Testis (tissue), 3 donors: Measurements from ENCODE around the gene ZNF335. TPM values are rescaled to one million over a fixed set of nuclear protein-coding genes. Genes with fewer than 3 reads are reported as not detected.
A peak's percentile ranks its signal among the peaks of the same experiment; 100 is the strongest.
"Not testable (repeated sequence)": the region's sequence is repeated elsewhere in the genome, so short reads cannot be mapped to it uniquely, and the experiment has no call there.

ENCODE experiments used
- DNase-seq: peaks from one replicate; pipeline ENCODE4 v3.0.0-alpha.2; 2019
- H3K27ac ChIP-seq, 2 donors: fragments of 200-600 bp; sonication (generic); one replicate each; pipeline ENCODE4 v1.5.1; 2019
- H3K27me3 ChIP-seq: fragments of 200-600 bp; sonication (generic); one replicate; pipeline ENCODE4 v1.5.1; 2019
- H3K36me3 ChIP-seq: fragments of 200-600 bp; sonication (generic); one replicate; pipeline ENCODE4 v1.5.1; 2017; ENCODE audit warnings: low read depth; ENCODE audit errors: missing control alignments
- H3K4me1 ChIP-seq: fragments of 200-600 bp; sonication (generic); one replicate; pipeline ENCODE4 v1.5.1; 2019
- H3K4me3 ChIP-seq, 2 donors: fragments of 200-600 bp; sonication (generic); one replicate each; pipeline ENCODE4 v1.5.1; 2017 to 2019
- H3K9me3 ChIP-seq: fragments of 200-600 bp; sonication (generic); one replicate; pipeline ENCODE4 v1.5.1; 2017
- CTCF ChIP-seq, 3 experiments: fragments of 450-650 bp in 2 of 3; fragments of 200-600 bp in 1 of 3; sonication (generic) in 1 of 3; IDR thresholded peaks; one replicate each; pipeline ENCODE4 v1.5.1; 2016 to 2019; ENCODE audit warnings: antibody characterized with exemption in 3 of 3, mild to moderate bottlenecking in 2 of 3, moderate library complexity in 1 of 3
- POLR2A ChIP-seq: fragments of 450-650 bp; IDR thresholded peaks from one replicate; pipeline ENCODE4 v1.6.1; 2017; ENCODE audit warnings: antibody characterized with exemption, mild to moderate bottlenecking, moderate library complexity
- WGBS, 2 donors: methylation state at CpG; one replicate each; pipeline ENCODE4 v1.1.5; 2018; 5-methylcytosine and 5-hydroxymethylcytosine counted together
- intact Hi-C: fragments of 100-400 bp; cut with DNase I; formaldehyde crosslinking; loops from one replicate; pipeline ENCODE4 v1.15.1; 2023; ENCODE audit warnings: low total_unique reads
- polyA plus RNA-seq: library from polyadenylated mRNA; stranded (reverse); fragments of 350-450 nt; fragmentation: Illumina TruSeq; extraction: RNeasy Lipid Tissue Mini Kit (QIAGEN cat#74804); gene quantifications from one replicate; pipeline ENCODE4 v1.2.3, GENCODE V29; 2014; ENCODE audit warnings: low read depth, low replicate concordance; ENCODE audit not compliant: insufficient read depth
- total RNA-seq, 2 donors: library from RNA; depleted of rRNA; stranded (reverse); fragments of >200 nt; gene quantifications; one replicate each; pipeline ENCODE4 v1.2.3, GENCODE V29; 2016

ZNF335 gene
- total and polyA plus RNA-seq, 3 donors from 2014 or later = 25.3 to 53.5 (median 50.5) TPM

DNA sequence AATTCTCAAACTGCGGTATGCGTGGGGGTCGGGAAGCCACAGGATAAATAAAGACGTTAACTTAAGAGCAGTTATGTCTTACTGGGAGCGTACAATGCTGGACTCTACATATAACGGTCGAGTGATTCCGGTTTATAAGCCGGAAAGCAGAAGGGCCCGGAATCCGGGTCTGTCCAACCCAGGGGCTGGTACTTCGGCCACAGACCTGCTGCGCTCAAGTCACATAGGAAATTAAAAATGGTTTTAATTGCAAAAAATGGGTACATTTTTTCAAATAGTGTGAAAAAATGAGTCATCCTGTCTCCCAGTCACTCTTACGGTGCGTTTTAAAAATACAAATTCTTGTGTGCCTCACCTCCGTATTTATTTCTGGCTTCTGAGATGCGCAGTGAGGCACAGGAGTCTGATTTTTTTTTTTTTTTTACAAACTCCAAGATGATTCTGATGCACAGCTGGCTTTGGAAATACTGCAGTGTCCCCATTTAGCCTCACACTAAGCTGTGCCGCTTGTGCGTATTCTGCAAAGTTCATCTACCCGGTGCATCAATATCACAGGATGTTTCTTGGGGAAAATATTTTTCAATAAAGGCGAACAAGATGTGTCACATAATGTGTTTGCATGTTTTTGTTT, 36.5 kb downstream of the ZNF335 start:
- H3K27ac ChIP-seq = peak overlapping the region; percentile 88 to 100
- TF ChIP-seq POLR2A = no peak
- no peak for TF ChIP-seq CTCF (IDR thresholded peaks at IDR 0.05)
- intact Hi-C loops = no loop called here
- H3K27me3 ChIP-seq = no peaks in the 10 kb centered on the region
- DNase-seq = no peak
- H3K36me3 ChIP-seq = no peaks in the 10 kb centered on the region
- no peaks in the 10 kb centered on the region for H3K9me3 ChIP-seq
- H3K4me1 ChIP-seq = peaks cover 14% of the 10 kb centered on the region
- peak overlapping the region; percentile 96 to 99 for H3K4me3 ChIP-seq
- WGBS, 2 donors = 2% methylated on average over 21 of the region's 21 CpGs

DNA sequence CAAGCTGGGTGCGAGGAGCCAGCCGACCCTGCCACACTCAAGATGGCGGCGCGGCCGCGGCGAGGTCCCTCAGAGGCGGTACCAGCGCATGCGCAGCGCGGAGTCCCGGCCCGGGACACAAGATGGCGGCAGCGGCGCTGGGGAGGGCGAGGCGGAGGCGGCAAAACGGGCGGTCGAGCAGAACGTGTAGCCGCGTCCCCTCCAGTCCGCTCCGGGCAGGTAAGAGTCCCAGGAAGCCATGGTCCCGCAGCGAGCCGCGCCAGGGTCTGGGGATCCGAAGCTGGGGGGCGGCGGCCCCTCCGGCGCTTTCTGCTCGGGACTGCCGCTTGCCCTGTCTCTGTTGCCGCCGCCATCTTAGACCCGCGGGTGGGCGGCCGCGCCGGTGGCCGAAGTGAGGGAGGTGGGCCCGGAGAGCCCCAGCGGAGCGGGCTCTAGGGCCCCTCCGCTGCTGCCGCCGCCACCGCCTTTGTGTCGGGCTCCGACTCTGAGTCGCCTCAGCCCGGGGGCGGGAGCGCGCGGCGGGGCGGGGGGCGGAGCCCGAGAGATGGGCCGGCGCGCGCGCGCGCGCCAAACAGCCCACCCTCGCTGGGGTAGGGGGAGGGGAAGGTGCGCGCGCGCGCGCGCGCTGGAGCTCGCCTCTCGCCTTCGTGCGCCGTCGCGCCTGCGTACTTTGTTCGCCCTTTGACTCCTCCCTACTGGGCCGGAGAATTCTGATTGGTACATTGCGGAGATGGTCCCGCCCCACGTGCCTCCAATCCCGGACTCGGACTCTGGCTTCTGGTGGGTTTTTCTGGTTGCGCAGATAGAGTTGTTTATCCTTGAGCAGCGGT, 37.2 kb downstream of the ZNF335 start, which contains the start of gene PCIF1:
TSS of gene PCIF1 (plus strand) at position 98 of the 830 bp plus-strand sequence. CDS start 4,317 bp downstream, outside the sequence.
- intact Hi-C loops = no loop called here
- peak within 1 kb of the TSS; percentile 96 to 99 for H3K4me3 ChIP-seq
- H3K36me3 ChIP-seq = no peaks in the 10 kb centered on the region
- DNase-seq = peak; percentile 99
- WGBS, 2 donors = 0% methylated on average over 9 to 69 of the region's 102 CpGs
- TF ChIP-seq CTCF (IDR thresholded peaks at IDR 0.05) (peak in 1 of 3 experiments; percentile 33), POLR2A (peak; percentile 88)
- H3K4me1 ChIP-seq = peaks cover 14% of the 10 kb centered on the region
- H3K9me3 ChIP-seq = no peaks in the 10 kb centered on the region
- no peaks in the 10 kb centered on the region for H3K27me3 ChIP-seq
- peak within 1 kb of the TSS; percentile 100 for H3K27ac ChIP-seq

- intact Hi-C loops = no loop called here
- no peaks in the 10 kb centered on the region for H3K27me3 ChIP-seq
- peak; percentile 73 for DNase-seq
- no peaks in the 10 kb centered on the region for H3K9me3 ChIP-seq
- 0% methylated on average over 5 to 34 of the region's 34 CpGs for WGBS, 2 donors
- peak overlapping the region; percentile 96 to 99 for H3K4me3 ChIP-seq
- peaks cover 14% of the 10 kb centered on the region for H3K4me1 ChIP-seq
- H3K27ac ChIP-seq = peak overlapping the region; percentile 100
- H3K36me3 ChIP-seq = no peaks in the 10 kb centered on the region
- TF ChIP-seq CTCF (IDR thresholded peaks at IDR 0.05) (no peak), POLR2A (no peak)
These were observed 37.9 kb downstream of the ZNF335 start for GRCh38 chr20:45934046-45934585.

DNA sequence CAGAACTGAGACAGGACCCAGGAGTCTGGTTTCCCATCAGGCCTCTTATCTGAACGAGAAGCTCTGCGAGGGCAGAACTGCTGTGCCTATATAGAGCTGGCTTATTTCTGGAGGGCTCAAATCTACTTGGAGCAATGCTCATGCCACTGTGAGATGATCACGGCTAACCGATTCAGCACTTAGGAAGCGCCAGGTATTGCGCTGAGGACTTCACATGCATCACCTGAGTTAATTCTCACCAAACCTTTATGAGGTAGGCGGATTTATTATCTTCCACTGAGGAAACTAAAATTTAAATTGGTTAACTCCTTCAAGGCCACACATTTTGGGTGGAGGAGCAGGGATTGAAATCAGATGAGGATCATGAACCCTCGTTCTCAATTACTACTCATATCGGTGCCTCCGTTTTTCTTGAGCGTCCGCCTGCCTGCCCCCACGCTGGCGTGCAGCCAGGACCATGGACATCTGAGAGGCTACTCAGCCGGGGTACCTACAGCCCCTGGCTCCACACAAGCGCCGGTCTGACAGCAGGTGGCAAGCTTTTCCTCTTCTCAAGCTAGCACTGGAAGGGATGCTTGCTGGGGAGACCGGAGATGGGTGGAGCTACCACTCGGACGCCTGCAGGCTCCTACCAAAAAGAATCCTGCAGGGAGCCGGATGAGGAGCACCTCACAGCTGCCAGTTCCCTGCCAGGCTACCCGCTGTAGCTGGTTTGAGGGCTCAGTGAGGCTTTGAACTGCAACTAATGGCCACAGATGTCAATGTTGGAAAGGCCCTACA, 38.5 kb downstream of the ZNF335 start:
- peaks cover 14% of the 10 kb centered on the region for H3K4me1 ChIP-seq
- WGBS, 2 donors = 13 to 14% methylated on average over 20 to 22 of the region's 22 CpGs
- peak overlapping the region; percentile 100 for H3K27ac ChIP-seq
- TF ChIP-seq POLR2A (no peak), CTCF (IDR thresholded peaks at IDR 0.05) (no peak)
- H3K9me3 ChIP-seq = no peaks in the 10 kb centered on the region
- no peaks in the 10 kb centered on the region for H3K27me3 ChIP-seq
- peak overlapping the region; percentile 96 to 99 for H3K4me3 ChIP-seq
- intact Hi-C loops = no loop called here
- H3K36me3 ChIP-seq = no peaks in the 10 kb centered on the region
- peak; percentile 84 for DNase-seq

DNA sequence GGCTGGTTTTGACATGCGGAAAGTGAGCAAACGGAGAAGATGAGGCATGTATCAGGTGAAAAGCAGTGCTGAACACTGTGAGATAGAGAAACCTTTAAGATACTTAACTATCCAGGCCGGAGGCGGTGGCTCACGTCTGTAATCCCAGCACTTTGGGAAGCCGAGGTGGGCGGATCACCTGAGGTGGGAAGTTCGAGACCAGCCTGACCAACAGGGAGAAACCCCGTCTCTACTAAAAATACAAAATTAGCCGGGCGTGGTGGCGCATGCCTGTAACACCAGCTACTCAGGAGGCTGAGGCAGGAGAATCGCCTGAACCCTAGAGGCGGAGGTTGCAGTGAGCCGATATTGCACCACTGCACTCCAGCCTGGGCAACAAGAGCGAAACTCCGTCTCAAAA, 40.3 kb downstream of the ZNF335 start:
- DNase-seq, intact Hi-C loops, H3K27me3 ChIP-seq, H3K36me3 ChIP-seq, H3K27ac ChIP-seq, H3K4me3 ChIP-seq, H3K9me3 ChIP-seq: not testable (repeated sequence)
- 71 to 74% methylated on average over 16 to 17 of the region's 17 CpGs for WGBS, 2 donors
- peaks cover 14% of the 10 kb centered on the region for H3K4me1 ChIP-seq
